ENCODE measurements around the gene AURKA. TPM values are rescaled to one million over a fixed set of nuclear protein-coding genes. Genes with fewer than 3 reads are reported as not detected.
A peak's percentile ranks its signal among the peaks of the same experiment; 100 is the strongest.

AURKA gene
- total and polyA plus RNA-seq, 12 donors: 1.1 to 56.6 (median 3.1) TPM

GRCh38 chr20:56431471-56431870 is 39.5 kb upstream of the AURKA start:
- H3K9me3 ChIP-seq (replicated peaks in 1 of 3): no peaks in the 10 kb centered on the region
- intact Hi-C loops (cut with DNase I): no loop called here
- no peaks in the 10 kb centered on the region for H3K27me3 ChIP-seq
- H3K4me3 ChIP-seq: no peak overlapping the region
- no peak for DNase-seq
- 72 to 84% (median 76%) methylated on average over 3 of the region's 3 CpGs for WGBS, 4 donors
- no peak overlapping the region for H3K27ac ChIP-seq
- H3K36me3 ChIP-seq (replicated peaks in 1 of 2): no peaks in the 10 kb centered on the region
- H3K4me1 ChIP-seq (replicated peaks in 1 of 2): no peaks in the 10 kb centered on the region
- TF ChIP-seq CTCF (IDR thresholded peaks at IDR 0.05) (no peak), POLR2A (IDR thresholded peaks at IDR 0.05) (no peak)

GRCh38 chr20:56430957-56431356 is 38.9 kb upstream of the AURKA start:
- H3K4me1 ChIP-seq (replicated peaks in 1 of 2): no peaks in the 10 kb centered on the region
- WGBS, 4 donors: 40 to 78% (median 70%) methylated on average over 1 of the region's 1 CpG

GRCh38 chr20:56430461-56430860 is 38.4 kb upstream of the AURKA start:
- Histone ChIP-seq H3K36me3 (replicated peaks in 1 of 2) (no peaks in the 10 kb centered on the region), H3K27ac (no peak overlapping the region), H3K4me1 (replicated peaks in 1 of 2) (no peaks in the 10 kb centered on the region), H3K9me3 (replicated peaks in 1 of 3) (no peaks in the 10 kb centered on the region), H3K4me3 (no peak overlapping the region), H3K27me3 (no peaks in the 10 kb centered on the region)
- WGBS, 4 donors: 57 to 65% (median 60%) methylated on average over 2 to 4 of the region's 4 CpGs
- DNase-seq: peak in 2 of 7 donors; percentile 12 to 35
- intact Hi-C loops (cut with DNase I): no loop called here
- TF ChIP-seq POLR2A (IDR thresholded peaks at IDR 0.05) (no peak), CTCF (IDR thresholded peaks at IDR 0.05) (no peak)

More at GRCh38 chr20:56430957-56431356, 38.9 kb upstream of the AURKA start:
- Histone ChIP-seq H3K4me3 (no peak overlapping the region), H3K27ac (no peak overlapping the region), H3K36me3 (replicated peaks in 1 of 2) (no peaks in the 10 kb centered on the region), H3K9me3 (replicated peaks in 1 of 3) (no peaks in the 10 kb centered on the region), H3K27me3 (no peaks in the 10 kb centered on the region)
- no peak for DNase-seq
- intact Hi-C loops (cut with DNase I): no loop called here
- TF ChIP-seq CTCF (IDR thresholded peaks at IDR 0.05) (no peak), POLR2A (IDR thresholded peaks at IDR 0.05) (no peak)

GRCh38 chr20:56429941-56430340 is 37.9 kb upstream of the AURKA start:
- 44 to 49% (median 46%) methylated on average over 4 of the region's 4 CpGs for WGBS, 4 donors
- no peak overlapping the region for H3K4me3 ChIP-seq
- H3K9me3 ChIP-seq (replicated peaks in 1 of 3): no peaks in the 10 kb centered on the region
- H3K27ac ChIP-seq: no peak overlapping the region
- DNase-seq: peak in 1 of 7 donors; percentile 21
- intact Hi-C loops (cut with DNase I): no loop called here
- no peaks in the 10 kb centered on the region for H3K4me1 ChIP-seq (replicated peaks in 1 of 2)
- no peak for TF ChIP-seq POLR2A (IDR thresholded peaks at IDR 0.05)
- TF ChIP-seq CTCF (IDR thresholded peaks at IDR 0.05): no peak
- no peaks in the 10 kb centered on the region for H3K36me3 ChIP-seq (replicated peaks in 1 of 2)
- H3K27me3 ChIP-seq: no peaks in the 10 kb centered on the region

Measured in adrenal gland (tissue), 12 donors.